Embryonic facial prominence (tissue), 1 donor: ENCODE data around the gene RETN.
"Not testable (repeated sequence)": the region's sequence is repeated elsewhere in the genome, so short reads cannot be mapped to it uniquely, and the experiment has no call there.

Source experiments
- DNase-seq: peaks from one replicate; pipeline ENCODE4 v3.0.0-alpha.2; 2016; ENCODE audit errors: extremely low spot score

Gene RETN

DNA sequence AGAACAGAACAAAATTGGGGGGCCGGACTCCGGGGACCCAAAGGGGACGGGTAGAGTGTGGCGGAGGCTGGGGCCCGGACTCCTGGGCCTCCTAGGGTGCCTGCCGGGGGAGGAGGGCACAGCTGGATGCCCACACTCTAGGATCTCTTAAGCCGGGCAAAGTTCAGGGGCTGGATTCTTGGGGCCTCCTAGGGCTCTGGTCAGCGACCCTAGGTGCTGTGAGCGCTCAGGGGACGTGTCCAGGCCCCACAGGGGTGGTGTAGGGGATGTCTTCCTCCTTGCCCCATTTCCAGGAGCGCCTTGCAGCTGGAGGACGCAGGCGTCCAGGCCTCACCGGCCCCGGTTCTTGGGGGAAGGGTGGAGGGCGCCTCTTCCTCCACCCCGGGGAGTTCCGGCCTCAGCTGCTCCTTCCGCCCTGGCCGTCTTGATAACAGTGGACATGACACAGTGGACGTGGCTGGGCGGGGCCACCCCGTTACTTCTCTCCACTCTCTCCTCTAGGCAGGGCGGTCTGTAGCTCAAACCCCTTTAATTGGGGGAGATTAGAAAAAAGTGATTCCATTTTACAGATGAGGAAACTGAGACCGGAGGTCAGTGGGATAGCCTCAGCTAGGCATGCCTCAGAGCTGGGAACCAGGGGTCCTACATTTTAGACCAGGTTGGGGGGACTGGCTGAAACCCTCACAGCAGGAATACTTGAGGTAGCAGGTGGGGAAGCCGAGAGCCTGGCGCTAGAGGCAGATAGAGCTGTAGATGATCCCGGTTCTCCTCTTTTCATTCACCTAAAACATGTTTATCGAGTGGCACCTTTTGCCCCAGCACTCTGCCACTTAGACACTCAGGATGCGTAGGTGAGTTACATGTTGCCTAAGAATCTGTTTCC lies 31.2 kb upstream of the RETN start:
- no peak for DNase-seq

DNA sequence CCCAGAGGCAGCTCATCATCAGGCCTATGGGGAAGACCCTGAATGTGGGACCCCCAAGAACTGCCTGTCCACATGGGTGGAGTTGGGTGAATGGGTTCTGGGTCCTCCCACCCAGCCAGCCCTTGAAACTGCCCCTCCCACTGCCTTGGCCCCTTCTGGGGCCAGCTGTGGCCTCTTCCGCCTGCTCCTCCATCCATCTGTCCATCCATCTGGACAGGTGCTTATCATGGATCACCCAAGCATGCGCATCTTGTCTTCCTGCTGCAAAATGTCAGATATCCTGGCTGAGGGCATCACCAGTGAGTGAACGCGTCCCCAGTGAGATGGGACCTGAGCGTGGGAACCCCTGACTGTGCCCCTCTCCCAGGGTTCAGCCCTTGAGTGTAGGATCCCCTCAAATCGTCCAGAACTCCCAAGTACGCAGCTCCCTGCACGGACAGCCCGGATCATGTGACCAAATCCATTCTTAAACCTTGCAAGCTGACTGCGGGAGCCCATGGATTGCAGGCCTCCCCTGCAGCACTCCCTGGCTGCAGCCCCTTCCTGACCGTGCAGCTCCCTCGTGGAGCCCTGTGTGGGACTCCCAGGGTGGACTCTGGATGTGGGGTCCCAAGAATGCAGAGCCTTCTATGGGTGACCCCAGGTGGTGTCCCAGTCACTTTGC lies 29.9 kb upstream of the RETN start:
- DNase-seq = no peak

DNA sequence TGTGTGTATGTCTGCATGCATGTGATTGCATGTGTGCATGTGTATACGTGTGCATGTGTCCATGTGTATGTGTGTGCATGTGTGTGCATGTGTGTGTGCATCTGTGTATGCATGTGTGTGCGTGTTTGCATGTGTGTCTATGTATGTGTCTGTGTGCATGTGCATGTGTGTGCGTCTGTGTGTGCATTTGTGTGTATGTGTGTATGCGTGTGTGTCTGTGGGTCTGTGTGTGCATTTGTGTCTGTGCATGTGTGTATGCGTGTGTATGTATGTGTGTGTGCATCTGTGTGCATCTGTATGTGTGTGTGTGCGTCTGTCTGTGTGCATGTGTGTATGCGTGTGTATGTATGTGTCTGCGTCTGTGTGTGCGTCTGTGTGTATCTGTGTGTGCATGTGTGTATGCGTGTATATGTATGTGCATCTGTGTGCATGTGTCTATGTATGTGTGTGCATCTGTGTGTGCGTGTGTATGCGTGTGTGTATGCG lies 28.9 kb upstream of the RETN start:
- DNase-seq = no peak

DNA sequence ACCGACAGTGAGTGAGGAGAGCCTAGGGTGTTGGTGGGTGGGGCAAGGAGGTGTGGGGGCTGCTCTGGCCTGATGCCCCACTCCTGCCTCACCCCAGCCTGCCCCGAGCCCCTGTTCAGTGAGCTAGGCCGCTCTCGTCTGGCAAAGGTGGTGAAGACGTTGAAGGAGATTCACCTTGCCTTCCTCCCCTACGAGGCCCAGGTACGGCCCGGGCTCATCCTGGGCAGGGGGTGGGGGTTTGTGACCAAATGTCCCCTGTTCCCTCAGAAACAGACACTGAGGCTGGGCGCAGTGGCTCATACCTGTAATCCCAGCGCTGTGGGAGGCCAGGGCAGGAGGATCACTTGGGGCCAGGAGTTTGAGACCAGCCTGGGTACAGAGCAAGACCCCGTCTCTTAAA lies 28.0 kb upstream of the RETN start:
- no peak for DNase-seq

DNA sequence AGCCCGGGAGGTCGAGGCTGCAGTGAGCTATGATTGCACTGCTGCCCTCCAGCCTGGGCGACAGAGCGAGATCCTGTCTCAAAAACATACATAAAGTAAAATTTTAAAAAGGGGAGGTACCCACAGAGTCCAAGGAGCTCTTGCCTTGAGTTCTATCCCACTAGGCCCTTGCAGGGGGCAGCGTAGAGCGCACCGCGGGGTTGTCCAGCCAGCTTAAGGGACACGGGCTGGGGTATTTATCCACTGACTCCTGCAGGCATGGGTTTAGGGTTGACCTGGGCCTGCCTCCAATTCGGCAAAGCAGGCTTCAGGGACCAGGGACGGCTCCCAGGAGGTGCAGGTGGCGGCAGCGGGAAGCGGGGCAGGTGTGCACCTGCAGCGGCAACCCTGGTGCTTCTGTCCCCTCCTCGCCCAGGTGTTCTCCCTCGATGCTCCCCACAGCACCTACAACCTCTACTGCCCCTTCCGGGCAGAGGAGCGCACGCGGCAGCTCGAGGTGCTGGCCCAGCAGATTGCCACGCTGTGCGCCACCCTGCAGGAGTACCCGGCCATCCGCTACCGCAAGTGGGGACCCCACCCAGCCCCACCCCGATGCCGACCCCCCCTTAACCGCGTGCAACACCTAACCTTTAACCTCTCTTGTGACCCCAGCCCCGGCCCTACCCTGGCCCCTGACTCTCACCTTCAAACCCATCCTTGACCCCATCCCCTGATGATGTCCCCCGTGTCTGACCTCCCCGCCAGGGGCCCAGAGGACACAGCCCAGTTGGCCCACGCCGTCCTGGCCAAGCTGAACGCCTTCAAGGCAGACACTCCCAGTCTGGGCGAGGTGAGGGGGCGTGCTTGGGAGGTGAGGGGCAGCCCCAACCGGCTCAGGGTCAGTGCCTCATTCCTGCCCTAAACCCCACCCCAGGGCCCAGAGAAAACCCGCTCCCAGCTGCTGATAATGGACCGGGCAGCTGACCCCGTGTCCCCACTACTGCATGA lies 27.3 kb upstream of the RETN start:
- DNase-seq = no peak

DNA sequence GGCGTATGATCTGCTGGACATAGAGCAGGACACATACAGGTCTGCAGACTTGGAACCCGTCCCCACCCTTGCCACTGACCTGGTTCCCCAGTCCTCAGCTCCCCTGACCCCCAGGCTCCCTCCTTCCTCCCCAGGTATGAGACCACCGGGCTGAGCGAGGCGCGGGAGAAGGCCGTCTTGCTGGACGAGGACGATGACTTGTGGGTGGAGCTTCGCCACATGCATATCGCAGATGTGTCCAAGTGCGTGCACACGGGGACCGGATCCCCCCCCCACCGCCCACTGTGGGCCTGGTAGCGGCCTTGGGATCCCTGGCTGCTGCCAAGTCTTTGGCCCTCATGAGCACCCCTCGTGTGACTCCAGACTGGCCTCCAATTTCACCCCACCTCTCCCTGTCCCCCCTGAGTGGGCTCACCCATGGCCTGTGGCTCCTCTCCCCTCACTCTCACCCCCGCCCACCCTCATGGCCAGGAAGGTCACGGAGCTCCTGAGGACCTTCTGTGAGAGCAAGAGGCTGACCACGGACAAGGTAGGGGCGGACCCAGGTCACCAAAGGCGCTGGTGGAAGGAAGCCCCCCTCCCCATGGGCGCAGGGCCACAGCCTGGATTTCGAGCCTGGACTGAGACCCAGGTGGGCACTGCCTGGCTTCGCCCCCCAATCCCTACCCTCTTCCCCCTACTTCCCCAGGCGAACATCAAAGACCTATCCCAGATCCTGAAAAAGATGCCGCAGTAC lies 26.4 kb upstream of the RETN start:
- no peak for DNase-seq

DNA sequence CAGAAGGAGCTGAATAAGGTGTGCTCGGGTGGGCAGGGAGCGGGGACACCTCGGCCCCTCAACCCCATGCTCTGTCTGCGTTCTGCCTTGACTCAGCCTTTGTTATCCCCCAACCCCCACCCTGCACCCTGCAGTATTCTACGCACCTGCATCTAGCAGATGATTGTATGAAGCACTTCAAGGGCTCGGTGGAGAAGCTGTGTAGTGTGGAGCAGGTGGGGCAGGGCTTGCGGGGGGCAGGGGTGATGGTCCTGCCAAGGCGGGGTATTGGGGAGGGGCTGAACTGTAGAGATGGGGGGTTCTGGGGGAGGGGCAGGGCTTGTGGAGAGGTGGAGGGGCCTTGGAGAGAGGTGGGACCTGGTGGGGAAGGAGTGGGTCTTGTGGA lies 25.8 kb upstream of the RETN start:
- no peak for DNase-seq

DNA sequence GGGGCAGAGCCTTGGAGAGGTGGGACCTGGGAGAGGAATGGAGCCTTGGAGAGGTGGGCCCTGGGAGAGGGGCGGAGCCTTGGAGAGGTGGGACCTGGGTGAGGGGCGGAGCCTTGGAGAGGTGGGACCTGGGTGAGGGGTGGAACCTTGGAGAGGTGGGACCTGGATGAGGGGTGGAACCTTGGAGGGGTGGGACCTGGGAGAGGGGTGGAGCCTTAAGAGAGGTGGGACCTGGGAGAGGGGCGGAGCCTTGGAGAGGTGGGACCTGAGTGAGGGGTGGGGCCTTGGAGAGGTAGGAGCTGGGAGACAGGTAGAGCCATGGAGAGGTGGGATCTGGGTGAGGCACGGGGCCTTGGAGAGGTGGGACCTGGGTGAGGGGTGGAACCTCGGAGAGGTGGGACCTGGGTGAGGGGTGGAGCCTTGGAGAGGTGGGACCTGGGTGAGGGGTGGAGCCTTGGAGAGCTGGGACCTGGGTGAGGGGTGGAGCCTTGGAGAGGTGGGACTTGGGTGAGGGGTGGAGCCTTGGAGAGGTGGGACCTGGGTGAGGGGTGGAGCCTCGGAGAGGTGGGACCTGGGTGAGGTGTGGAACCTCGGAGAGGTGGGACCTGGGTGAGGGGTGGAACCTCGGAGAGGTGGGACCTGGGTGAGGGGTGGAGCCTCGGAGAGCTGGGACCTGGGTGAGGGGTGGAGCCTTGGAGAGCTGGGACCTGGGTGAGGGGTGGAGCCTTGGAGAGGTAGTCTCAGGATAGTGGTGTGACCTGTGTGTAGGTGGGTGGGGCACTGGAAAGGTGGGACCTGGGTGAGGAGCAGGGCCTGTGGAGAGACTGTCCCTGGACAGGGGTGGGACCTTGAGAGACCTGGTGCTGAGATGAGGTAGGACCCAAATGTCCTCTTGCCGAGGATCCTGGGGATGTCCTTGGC lies 25.0 kb upstream of the RETN start:
- not testable (repeated sequence) for DNase-seq

DNA sequence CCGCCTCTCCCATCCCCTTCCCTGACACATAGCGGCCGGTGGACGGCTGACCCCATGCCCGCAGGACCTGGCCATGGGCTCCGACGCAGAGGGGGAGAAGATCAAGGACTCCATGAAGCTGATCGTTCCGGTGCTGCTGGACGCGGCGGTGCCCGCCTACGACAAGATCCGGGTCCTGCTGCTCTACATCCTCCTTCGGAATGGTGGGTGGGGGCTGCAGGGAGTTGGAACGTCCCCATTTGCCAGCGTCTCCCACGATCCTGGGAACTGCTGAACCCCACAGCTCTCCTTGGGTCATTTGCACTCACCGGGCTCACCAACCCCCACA lies 24.3 kb upstream of the RETN start:
- DNase-seq = no peak

DNA sequence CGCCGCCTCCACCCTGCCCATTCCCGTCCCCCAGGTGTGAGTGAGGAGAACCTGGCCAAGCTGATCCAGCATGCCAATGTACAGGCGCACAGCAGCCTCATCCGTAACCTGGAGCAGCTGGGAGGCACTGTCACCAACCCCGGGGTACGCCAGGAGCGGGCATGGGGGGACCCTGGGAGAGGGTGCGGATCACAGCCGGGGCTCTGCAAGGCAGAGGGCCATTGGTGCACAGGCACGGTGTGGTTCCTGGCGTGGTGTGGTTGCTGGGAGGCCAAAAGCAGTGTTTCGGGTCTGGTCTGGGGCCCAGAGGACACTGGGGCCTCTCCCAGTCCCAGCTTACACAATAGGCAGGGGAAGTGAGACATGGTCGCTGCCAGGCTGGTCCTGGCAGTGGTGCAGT lies 23.7 kb upstream of the RETN start:
- no peak for DNase-seq

DNA sequence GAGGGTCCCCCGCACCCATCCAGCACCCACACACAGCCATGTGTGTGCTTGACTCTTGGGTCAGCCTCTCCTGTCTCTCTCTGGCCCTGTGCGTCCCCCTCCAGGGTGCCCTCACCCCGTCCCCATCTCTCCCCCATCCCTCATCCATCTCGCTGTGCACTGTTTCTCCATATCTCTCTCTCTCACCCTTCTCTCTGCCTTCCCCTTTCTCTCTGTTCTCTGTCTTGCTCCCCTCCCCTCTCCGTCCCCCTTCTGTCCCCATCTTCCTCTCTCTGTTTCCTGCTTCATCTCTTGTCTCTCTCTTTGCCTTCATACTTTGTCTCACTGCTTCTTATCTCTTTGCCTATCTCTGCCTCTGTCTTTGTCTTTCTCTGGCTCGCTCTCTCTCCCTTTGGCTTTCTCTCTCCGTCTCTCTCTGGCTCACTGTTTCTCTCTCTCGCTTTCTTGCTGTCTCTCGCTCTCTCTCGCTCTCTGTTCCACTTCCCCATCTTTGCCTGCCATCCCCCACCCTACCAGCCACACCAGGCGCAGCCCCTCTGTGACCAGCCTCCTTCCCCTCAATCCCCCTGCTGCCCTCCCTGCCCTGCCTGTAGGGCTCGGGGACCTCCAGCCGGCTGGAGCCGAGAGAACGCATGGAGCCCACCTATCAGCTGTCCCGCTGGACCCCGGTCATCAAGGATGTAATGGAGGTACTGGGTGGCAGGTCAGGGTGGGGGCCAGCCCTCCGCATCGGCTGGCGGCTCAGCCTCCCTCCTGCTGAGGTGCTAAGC lies 23.0 kb upstream of the RETN start:
- no peak for DNase-seq

DNA sequence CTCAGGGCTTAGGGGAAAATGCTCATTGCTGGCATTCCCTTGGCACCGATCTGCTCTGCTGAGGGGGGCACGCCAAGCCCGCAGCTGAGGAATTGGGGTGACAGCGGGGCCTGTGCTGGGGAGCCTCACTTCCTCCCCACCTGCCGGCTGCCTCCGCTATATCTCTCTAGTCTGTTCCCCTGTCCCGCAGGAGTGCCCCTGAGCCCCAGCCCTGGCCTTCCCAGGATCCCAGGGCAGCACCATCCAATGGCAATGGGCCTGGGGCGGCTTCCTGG lies 22.5 kb upstream of the RETN start:
- DNase-seq = no peak

DNA sequence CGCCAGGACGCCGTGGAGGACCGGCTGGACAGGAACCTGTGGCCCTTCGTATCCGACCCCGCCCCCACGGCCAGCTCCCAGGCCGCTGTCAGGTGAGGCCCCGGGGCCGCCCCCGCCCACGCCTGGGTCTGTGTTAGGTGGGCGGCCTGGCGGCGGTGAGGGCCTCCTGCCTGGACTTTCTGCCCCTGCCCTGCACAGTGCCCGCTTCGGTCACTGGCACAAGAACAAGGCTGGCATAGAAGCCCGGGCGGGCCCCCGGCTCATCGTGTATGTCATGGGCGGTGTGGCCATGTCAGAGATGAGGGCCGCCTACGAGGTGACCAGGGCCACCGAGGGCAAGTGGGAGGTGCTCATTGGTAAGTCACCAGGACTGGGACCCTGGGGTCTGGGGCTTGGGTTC lies 21.7 kb upstream of the RETN start:
- no peak for DNase-seq

DNA sequence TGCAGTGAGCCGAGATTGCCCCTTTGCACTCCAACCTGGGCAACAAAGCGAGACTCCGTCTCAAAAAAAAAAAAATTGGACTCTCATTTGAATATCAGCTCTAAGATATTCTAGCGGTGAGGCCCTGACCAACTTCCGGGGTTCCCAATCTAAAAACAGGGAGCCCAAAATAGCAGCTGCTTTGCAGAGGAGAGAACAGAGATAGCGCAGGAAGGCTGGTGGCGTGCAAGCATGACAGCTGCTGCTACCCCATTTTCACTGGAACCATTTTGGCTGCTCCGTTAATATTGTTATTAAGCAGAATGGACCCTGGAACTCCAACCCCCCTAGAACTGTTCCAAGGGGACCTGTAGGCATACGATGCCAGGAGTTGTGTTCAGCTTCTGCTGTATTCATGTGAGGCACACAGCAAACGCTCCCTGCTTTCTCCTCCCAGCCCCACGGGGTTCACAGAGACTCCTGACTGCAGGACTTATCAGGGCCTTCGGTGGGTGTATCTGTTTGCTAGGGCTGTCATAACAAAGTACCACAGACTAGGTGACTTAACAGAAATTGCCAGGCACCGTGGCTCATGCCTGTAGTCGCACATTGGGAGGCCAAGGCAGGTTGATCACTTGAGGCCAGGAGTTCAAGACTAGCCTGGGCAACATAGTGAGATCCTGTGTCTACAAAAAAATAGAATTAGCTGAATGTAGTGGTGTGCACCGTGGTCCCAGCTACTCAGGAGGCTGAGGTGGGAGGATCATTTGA lies 20.4 kb upstream of the RETN start:
- no peak for DNase-seq

DNA sequence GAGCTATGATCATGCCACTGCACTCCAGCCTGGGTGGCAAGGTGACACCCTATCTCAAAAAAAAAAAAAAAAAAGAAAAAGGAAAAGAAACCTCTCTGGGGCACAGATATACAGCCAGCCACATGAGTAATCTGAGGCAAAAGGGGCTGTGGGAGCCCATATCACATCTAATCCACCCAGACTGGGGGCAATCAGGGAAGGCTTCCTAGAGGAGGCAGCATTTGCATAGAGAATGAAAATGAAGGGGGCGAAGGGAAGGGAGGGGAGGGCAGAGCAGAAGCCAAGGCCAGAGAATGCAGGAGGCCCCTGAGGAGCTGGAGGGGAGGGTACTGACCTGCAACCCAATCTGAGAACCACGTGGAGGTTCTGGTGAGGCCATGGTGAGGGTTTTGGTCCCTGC lies 18.7 kb upstream of the RETN start:
- no peak for DNase-seq

DNA sequence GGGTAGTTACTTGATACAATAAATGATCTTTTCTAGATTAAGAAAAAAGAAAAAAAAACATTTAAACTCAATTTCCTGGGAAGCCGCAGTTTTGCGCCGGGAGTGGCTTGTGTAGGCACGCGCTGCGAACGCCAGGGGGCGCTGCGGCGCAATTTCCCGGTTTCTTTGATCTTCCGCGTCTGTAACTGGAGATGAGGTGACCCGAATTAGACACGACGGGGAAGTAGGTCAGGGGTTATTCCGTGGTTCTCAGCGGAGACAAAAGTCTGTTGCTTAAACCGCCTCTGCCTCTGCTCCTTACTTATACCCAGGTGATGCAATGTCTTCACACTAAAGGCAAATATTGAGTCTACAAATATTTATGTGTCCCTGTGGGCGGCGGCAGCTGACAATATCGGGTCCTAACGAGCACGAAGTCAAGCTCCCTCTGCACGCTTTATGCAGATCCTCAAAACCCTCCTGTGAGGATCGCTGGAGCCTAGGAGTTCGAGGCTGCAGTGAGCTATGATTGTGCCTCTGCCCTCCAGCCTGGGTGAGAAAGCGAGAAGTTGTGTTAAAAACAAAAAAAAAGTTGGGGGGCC lies 16.7 kb upstream of the RETN start:
- peak; percentile 38 for DNase-seq

DNA sequence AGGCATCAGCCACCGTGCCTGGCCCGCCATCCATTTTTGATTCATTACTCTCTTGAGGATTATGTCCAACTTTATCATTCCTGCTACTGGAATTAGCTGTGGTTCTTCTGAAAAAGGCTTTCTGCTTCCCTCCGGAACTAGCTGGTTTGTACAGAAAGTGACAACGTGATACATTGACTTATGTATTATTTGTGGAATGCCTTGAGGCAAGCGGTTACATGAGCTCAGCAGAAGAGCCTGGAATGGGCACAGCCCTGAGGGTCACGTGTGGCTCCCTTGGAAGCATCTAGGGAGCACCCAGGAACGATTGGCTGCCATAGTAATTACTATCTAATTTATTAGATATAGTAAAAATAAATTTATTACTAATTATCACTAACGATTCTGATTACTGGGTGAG lies 14.4 kb upstream of the RETN start:
- no peak for DNase-seq

DNA sequence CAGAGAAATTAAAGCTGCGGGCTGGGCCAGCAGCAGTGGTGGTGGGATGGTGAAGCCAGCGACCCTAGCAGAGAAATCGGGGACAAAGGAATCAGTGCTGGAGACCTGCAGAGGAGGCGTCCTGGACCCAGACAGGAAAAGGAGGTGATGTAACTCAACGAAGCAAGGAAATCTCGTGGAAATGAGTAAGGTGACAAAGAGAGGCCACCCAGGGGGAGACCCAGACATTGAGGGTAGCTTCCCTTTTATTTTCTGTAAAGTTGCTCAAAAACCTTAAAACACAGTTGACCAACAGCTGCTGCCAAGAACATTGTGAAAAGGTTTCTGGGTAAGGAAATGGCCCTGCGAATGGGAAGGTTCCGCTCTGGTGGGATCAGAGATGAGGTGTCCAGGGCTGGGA lies 13.3 kb upstream of the RETN start:
- no peak for DNase-seq
